ENCODE measurements around the gene PRKAR1B. TPM values are rescaled to one million over a fixed set of nuclear protein-coding genes. Genes with fewer than 3 reads are reported as not detected.

PRKAR1B gene
- total RNA-seq, 1 experiment from 2014 or later, result 14.1 TPM

DNA sequence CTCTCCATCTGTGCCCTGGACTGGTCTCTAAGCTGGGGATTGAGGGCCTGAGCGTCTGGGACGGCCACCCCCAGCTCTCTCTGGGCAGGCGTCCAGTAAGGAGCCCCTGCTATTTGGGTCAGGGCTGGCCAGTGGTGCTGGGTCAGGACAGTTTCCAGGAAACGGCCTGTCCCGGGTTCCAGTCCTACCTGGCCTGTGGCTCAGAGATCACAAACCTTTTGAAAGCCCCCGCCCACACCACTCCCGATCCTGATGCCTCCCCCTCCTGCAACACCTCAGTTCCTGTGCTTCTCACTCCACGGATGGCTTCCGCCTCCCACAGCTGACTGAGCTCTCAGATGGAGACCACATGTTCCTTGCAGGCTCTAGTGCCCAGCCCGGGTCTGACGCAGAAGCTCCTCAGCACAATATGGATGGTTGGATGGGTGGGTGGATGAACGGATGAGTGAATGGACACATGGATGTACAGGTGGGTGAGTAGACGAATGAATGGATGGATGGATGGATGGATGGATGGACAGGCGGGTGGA lies 115.7 kb downstream of the PRKAR1B start:
- H3K27ac ChIP-seq (ENCODE audit: low read depth, low read length), result no peak overlapping the region
- H3K9me2 ChIP-seq (ENCODE audit: insufficient read depth), result no peaks in the 10 kb centered on the region
- ChIA-PET RAD21 (ENCODE audit: low non-redundant PET in 1 of 2, low total read pairs in 2 of 2, uncharacterized antibody in 2 of 2, unreplicated experiment in 2 of 2) (no interaction called here), POLR2A (no interaction called here), CTCF (no interaction called here)
- H2AFZ ChIP-seq (ENCODE audit: low read depth, low read length, poor library complexity, severe bottlenecking), result no peak overlapping the region
- H3K9ac ChIP-seq (ENCODE audit: low read length), result no peak overlapping the region
- no peak overlapping the region for H3K4me2 ChIP-seq (ENCODE audit: low read length)
- H4K20me1 ChIP-seq (ENCODE audit: insufficient read depth), result no peaks in the 10 kb centered on the region
- no peaks in the 10 kb centered on the region for H3K4me1 ChIP-seq (ENCODE audit: control insufficient read depth in 1 of 2, insufficient read depth in 2 of 2, low read length in 2 of 2)
- intact Hi-C loops (cut with micrococcal nuclease), result no loop called here
- no peaks in the 10 kb centered on the region for H3K36me3 ChIP-seq (ENCODE audit: control insufficient read depth in 1 of 2, insufficient read depth in 2 of 2, low read length in 2 of 2)
- H3K27me3 ChIP-seq (ENCODE audit: insufficient read depth, low read length), result no peaks in the 10 kb centered on the region
- no peak for ATAC-seq
- no peaks in the 10 kb centered on the region for H3K9me3 ChIP-seq (ENCODE audit: control insufficient read depth in 1 of 2, insufficient read depth in 1 of 2, low read depth in 1 of 2, low read length in 2 of 2)
- H3K4me3 ChIP-seq (replicated peaks in 1 of 2; ENCODE audit: low read depth in 1 of 2, low read length in 2 of 2), result no peak overlapping the region
- H3K79me2 ChIP-seq (ENCODE audit: insufficient read depth, low read length), result no peaks in the 10 kb centered on the region
- no peak for DNase-seq (ENCODE audit: low read depth, low spot score)
- TF ChIP-seq, protein P1, sequence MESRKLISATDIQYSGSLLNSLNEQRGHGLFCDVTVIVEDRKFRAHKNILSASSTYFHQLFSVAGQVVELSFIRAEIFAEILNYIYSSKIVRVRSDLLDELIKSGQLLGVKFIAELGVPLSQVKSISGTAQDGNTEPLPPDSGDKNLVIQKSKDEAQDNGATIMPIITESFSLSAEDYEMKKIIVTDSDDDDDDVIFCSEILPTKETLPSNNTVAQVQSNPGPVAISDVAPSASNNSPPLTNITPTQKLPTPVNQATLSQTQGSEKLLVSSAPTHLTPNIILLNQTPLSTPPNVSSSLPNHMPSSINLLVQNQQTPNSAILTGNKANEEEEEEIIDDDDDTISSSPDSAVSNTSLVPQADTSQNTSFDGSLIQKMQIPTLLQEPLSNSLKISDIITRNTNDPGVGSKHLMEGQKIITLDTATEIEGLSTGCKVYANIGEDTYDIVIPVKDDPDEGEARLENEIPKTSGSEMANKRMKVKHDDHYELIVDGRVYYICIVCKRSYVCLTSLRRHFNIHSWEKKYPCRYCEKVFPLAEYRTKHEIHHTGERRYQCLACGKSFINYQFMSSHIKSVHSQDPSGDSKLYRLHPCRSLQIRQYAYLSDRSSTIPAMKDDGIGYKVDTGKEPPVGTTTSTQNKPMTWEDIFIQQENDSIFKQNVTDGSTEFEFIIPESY (IDR thresholded peaks at IDR 0.05; ENCODE audit: extremely low read depth, insufficient replicate concordance, low read length), result no peak
- TF ChIP-seq SP1 (IDR thresholded peaks at IDR 0.05; ENCODE audit: low read depth), result no peak
- no peak for TF ChIP-seq ELF1 (IDR thresholded peaks at IDR 0.05; ENCODE audit: borderline replicate concordance, low read depth)
- no peak for TF ChIP-seq POLR2A (IDR thresholded peaks at IDR 0.05; ENCODE audit: borderline replicate concordance, extremely low read depth, insufficient read depth, insufficient read length)
- no peak for TF ChIP-seq CTCF (IDR thresholded peaks at IDR 0.05 in 2 of 3, conservative IDR thresholded peaks at IDR 0.05 in 1 of 3; ENCODE audit: borderline replicate concordance in 1 of 3, insufficient read depth in 1 of 3, low read depth in 2 of 3, low read length in 2 of 3)
- no peak for TF ChIP-seq TCF7L2 (IDR thresholded peaks at IDR 0.05; ENCODE audit: borderline replicate concordance, extremely low read depth, insufficient read depth, insufficient read length)
- TF ChIP-seq ZNF274 (IDR thresholded peaks at IDR 0.05; ENCODE audit: low read depth, low read length), result no peak
- TF ChIP-seq POLR2AphosphoS5 (IDR thresholded peaks at IDR 0.05; ENCODE audit: low read depth, low read length), result no peak
- TF ChIP-seq CBX3 (IDR thresholded peaks at IDR 0.05; ENCODE audit: low read depth), result no peak
- BruUV-seq (replicated peaks), result no TSS peak

All from HCT116 (cell line).